Measurements from ENCODE around the gene FRMD1. TPM values are rescaled to one million over a fixed set of nuclear protein-coding genes. Genes with fewer than 3 reads are reported as not detected.

The FRMD1 gene
- total RNA-seq, 1 donor from 2014 or later: not detected

DNA sequence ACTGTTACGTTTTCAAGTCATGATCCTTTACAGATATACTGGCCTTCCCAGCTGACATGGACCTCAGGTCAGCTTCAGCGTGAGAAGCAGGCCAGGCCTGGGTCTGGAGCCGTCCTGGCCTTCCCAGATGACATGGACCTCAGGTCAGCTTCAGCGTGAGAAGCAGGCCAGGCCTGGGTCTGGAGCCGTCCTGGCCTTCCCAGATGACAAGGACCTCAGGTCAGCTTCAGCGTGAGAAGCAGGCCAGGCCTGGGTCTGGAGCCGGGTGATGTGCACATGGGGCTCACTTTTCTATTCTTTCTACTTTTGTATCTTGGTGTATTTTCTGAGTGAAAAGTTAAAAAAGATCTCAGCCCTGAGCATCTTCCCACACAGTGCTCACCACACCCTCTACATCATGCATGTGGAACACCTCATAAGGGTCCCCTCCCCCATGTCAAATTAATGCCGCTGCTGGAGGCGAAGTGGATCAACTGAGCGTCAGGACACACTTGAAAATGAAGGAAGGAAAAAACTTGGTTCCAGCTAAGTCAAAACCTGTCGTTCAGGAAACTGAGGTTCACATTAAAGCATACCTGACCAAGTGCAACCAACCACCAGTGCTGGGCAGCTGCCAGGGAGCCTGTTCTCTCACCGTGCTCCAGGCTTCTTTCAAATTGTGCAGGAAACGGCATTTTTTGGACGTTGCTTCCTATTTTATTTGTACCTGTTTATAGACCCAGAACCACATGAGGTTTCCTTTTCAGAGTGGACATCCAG lies 49.4 kb downstream of the FRMD1 start:
- intact Hi-C loops (cut with micrococcal nuclease): no loop called here

DNA sequence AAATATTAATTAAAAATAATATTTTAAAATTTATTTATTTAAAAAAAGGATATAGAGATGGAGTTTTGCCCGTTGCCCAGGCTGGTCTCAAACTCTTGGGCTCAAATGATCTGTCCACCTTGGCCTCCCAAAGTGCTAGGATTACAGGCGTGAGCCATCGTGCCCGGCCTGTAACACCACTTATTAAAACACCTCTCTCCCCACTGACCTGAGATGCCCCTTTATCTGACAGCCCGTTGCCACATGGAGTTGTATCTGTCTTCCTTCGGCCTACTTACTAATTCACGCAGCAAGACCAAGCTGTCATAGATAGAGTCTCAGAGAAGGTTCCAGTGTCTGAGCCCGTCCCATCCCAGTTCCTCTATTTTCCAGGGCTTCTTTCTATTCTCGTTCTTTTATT lies 50.8 kb downstream of the FRMD1 start:
- intact Hi-C loops (cut with micrococcal nuclease): no loop called here

DNA sequence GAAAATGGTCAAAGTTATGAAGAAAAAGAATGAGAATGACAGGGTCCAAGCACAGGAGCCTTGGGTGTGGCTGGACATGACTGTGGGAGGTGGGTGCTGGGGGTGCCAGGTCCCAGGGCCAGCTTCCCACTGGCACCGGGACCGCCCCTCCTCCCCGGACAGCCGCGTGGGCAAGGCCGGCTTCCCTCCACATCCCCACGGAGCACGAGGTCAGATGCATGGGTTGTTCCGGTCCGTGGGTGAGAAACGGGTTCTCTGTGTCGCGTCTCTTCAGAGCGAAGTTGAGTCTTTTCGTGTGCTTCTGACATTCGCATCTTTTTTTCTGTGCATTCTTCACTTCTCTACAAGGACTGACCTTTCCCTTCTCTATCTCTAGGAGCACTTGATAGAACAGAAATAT lies 51.5 kb downstream of the FRMD1 start:
- intact Hi-C loops (cut with micrococcal nuclease): no loop called here

DNA sequence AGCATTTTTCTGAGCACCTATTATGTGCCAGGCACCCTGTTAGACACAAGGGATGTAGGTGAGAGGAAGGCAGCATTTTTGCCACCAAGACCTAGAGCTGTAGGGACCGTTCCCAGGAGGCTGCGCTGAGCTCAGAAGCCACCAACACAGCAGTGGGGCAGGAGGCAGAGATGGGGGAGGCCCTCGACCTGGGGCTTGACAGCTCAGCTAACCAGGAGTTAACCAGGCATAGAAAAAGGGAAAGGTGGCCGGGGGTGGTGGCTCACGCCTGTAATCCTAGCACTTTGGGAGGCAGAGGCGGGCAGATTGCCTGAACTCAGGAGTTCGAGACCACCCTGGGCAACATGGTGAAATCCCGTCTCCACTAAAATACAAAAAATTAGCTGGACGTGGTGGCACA lies 52.1 kb downstream of the FRMD1 start:
- intact Hi-C loops (cut with micrococcal nuclease): no loop called here

DNA sequence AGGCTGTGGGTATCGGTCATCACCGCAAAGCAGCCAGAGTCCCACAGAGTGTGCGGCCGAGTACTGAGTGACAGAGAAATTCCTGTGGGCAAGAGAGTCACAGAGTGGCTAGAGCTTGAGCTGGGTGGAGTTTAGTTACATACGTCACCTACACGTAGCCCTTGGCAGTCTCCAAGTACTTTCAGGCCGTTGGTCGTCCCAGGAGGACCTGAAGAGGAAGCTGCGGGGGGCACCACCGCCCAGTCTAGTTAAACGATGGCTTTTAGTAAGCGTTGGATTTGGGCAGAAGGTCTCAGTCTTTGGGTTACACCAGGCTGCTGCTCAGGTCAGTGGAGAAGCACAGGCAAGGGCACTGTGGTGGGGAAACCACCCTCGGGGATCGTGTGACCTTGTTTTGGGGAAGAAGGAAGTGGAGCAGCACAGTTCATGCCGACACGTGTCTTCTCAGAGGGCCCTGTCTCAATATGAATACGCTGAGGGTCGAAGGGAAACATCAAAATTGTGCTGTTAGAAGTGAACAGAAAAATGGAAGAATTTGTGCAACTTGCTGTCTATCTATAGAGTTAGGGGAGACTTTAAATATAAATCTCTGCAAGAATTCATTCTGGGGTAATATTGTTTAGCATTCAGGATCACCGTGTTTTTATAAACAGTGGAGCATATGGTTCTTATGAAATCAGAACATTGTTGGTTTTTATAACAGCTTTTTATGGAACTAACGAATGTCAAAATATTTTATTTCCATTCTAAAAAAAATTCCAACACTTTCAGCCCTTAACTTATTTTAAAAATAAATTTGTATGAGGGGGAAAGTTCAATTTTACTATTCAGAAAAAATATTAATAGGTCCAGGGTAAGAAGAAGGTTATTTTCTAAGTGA lies 52.9 kb downstream of the FRMD1 start:
- intact Hi-C loops (cut with micrococcal nuclease): no loop called here

DNA sequence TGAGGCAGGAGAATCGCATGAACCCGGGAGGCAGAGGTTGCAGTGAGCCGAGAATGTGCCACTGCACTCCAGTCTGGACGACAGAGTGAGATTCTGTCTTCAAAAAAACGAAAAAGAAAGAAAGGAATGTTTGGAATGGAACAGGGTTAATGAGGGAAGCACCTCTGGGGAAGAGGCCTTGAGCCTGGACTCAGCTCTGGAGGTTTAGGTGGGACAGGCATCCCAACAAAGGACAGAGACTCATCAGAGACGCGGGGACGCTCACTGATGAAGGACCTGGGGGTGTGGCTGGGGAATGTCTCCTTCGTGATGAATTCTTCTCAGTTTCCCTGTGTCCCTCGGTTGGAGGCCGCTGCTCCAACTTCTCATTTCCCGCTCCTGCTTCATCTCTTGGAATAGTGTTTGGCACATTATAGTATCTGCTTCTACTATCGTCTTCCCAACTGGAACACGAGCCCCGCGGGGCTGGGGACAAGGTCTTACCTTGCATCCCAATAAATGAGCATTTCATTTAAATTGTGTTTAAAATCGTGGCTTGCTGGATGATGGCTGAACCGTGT lies 54.0 kb downstream of the FRMD1 start:
- intact Hi-C loops (cut with micrococcal nuclease): no loop called here

DNA sequence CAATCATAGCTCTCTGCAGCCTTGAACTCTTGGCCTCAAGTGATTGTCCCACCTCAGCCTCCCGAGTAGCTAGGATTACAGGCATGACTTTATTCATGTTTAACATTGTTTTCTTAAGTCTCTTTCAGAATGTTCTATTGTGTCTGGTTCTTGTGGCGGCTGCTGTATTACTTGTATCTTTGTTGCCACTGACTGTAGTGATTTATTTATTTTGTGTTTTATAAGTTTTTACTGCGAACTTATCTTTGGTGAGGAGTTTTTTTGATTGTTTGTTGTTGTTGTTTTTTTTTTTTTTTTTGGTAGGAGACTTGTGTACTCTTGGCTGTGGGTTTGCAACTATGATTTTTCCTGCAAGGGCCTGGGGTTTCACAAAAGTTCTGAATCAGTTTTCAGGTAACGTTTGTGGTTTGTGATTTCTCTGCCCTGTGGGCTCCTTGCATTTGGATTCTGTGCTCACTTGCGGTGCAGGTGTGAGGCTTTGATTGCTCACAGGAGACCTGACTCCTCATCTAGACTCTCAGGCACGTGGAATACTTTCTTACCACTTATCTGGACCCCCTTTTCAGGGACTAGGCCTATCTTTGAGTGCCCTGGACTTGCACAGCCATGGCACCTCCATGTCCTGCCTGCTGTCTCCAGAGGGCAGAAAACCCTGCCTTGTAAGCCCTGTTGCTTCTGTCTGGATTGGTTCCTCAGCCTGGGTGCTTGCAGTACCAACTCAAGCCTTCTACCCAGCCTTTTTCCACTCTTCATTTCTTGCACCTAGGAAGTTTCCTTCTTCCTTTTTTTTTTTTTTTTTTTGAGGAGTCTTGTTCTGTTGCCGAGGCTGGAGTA lies 56.3 kb downstream of the FRMD1 start:
- intact Hi-C loops (cut with micrococcal nuclease): no loop called here

DNA sequence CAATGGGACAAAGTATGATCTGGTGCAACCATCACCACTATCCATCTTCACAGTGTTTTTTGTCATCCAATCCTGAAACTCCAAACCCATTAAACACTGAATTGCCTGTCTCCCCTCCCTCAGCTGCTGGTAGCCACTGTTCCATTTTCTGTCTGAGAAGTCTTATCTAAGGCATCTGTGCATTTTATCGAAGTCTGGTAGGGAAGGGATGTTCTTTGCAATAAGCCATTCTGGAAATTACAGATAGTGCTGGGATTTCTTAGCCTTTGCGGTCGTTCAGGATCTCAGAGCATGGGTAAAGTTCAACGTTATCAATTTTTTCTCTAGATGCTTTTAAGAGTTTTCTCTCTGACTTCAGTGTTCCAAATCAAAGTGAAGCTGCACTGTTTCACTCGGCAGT lies 57.4 kb downstream of the FRMD1 start:
- intact Hi-C loops (cut with micrococcal nuclease): no loop called here

DNA sequence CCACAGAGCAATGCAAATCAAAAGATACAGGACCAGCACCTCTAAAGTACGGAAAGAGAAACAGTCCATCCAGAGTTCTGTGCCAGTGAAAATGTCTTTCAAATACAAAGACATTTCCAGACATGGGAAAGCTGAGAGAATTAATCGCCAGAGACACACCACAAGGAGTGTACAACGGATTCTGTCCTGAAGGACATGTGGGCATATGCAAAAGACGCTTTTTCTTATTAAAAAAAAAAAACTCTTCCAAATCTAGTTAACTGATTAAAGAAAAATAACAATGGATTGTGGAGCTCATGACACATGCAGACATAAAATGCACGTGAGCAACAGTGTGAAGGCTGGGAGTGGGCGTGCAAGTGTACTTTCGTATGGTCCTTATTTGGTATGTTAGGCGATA lies 58.8 kb downstream of the FRMD1 start:
- intact Hi-C loops (cut with micrococcal nuclease): no loop called here

DNA sequence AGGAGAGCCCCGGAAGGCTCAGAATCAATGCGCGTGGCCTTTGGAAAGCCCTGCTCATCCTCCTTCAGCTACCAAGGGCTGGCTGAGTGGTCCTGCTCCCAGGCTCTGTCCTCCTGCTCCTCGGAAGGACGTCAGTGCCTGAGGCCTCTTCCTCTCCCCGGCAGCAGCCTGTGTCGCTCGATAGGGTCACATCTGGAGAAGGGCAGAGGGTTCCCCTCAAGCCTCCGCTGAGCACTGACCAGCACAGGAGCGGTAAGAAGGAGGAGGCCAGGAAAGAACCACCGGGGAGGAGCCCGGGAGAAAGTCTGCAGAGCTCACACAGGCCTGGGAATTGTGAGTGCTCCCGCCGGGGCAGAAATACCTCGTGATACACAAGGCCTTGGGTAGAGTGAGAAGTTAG lies 60.3 kb downstream of the FRMD1 start:
- intact Hi-C loops (cut with micrococcal nuclease): no loop called here

DNA sequence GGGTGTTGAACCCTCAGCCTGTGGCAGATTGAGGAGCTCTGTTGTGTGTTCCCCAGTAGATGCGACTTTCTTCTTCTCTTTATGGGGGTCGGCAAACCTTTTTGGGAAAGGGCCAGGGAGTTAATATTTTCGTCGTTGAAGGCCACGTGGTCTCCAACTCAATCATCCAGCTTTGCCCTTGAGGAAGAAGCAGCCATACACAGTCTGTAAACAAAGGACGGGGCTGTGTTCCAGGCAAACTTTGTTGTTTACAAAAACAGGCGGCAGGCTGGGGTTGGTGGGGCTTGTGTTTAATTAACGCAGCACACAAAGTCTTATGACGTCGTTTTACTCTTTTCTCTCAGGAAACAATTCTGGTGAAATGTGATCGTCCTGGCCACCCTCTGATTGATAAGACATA lies 61.4 kb downstream of the FRMD1 start:
- intact Hi-C loops (cut with micrococcal nuclease): no loop called here

DNA sequence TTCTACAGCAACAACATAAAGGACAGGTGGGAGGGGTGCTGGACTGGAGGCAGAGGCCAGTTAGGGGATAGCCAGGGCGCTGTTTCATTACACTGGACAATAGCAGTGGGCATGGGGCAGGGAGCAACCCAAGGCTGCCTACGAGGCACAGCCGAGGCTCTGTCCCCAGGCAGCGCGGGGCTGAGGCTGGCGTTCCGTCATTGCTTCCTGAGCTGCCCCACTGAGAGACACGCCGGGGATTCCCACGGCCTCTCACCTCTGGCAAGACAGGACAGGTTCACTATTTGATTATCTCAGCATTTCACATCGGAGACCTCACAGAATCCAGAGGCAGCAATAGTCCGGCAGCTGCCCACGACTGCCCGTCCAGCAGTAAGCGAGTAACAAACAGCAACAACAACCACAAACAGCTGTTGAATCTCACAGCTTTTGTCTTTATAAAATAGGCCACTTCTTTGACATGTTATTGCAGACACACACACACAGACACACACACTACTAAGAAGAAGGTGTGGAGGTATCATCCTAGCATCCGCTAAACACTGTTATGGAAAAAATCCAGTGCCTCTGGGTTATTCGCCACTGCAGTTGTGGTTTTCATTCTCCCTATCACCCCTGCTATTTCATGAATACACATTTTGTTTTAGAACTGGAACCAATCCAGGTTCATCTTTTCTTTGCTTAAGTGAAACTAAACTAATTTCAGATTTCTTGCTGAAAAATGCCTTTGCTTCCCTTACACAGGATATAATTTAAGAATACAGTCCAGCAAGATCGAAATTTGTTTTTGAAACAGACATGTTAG lies 62.1 kb downstream of the FRMD1 start:
- intact Hi-C loops (cut with micrococcal nuclease): no loop called here

DNA sequence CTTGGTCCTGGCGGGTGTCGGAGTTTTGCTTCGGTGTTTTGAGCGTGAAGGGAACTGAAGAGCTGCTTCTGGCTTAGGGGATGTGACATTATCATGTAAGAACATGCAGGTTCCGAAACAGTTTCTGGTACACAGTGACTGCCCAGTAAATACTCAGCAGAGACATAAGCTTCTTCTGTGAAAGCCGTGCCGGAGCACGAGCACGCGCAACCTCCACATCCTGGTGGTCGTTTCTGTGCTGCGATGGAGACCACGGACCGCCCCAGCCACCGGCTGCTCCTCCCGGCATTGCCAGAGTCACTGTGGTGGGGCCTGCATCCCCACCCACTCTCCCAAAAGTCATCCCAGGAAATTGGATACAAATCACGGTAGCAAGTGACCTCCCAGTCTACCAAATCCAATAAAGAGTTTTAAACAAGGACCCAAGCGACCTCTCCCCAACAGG lies 62.8 kb downstream of the FRMD1 start:
- intact Hi-C loops (cut with micrococcal nuclease): no loop called here

DNA sequence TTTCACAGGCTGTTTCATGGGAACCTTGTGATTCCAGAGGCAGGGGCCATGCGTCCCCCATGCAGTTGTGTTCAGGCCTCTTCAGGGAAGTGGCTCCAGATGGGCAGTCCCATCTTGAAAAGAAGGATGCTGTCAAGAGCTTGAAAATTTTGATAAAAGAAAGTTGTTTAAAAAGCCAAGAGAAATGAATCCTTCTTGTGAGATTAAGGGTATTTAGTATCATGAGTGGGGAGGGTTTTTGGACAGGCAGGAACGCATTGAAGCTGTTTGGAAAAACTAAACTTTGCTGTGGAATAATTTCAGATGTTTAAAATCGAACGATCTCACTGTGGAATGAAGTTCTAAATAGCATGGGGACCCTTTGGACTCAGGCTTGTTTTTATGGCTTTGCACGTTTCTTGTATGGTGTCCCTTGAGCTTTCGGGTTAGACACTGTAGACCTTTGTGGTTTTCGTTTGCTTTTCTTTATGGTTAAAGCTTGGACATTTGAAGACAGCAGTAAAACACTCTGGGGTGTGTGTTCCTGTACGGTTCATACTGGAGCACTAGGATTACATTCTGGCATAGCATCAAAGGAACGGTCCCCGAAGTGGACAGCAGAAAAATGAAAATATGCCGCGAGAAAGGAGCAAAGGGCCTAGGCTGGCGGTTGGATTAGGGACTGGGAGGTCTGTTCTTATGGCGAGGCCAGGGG lies 63.4 kb downstream of the FRMD1 start:
- intact Hi-C loops (cut with micrococcal nuclease): no loop called here

DNA sequence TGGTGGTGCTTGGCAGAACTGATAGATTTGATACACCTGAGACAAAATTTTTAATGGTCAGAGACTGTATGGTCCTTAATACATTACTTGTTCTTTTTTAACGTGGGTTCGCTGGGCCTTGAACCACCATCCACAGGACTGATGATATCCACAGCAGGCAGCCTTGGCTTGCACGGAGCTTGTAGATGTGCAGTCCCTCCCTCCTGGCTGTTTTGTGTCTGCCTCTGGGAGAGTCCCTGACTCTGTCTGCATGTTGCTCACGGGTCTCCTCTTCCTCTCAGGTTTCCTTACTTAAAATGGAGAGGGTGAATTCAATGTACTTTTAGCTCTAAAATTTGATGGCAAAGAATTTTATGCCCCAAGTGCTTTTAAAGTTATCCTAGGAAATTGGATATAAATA lies 64.0 kb downstream of the FRMD1 start:
- intact Hi-C loops (cut with micrococcal nuclease): no loop called here

DNA sequence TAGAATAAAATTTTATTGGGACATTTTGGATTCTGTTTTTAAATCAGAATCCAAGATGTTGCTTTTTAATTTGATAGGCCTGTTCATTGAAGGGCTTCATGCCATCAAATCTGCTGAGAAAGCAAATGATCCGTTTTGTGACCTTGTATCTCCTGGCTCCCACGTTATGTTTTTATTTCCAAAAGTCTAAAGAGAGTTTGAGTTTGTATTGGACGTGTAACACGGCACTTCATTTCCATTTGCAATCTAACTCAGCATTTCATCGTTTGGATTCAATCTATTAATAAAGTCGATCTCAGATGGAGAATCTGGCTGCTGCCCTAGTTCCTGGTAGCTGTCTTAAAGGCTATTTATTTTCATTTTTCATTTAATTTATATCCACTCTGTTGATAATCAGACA lies 64.6 kb downstream of the FRMD1 start:
- intact Hi-C loops (cut with micrococcal nuclease): no loop called here

DNA sequence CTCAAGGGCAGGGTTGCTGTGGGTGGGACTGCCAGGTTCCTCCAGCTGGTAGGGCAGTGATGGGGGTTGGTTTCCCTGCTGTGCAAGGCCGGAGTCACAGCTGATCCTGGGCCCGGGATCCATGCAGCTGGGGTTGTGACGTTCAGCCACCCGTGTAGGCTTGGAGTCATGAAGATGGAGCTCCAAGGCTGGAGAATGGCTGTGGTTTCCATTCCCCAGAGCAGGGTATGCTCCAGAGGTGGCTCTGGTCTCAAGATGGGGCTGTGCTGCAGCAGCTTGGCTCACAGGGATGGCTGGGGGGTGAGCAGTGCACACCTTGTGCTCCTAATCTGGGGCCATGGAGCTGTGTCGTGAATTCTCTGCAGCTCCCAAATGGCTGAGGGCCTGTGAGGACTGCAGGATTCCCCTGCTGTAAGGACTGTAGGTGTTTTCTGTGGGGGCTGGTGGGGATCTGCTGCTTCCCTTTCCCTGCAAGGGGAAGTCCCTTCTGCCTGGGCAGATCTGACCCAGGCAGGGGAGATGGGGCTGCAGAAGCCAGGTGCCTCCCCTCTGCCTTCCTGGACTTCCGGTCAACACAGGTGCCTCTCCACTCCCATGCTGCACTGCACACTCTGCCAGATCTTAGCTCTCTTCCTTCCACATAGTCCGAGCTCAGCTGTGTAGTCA lies 65.6 kb downstream of the FRMD1 start:
- intact Hi-C loops (cut with micrococcal nuclease): no loop called here

DNA sequence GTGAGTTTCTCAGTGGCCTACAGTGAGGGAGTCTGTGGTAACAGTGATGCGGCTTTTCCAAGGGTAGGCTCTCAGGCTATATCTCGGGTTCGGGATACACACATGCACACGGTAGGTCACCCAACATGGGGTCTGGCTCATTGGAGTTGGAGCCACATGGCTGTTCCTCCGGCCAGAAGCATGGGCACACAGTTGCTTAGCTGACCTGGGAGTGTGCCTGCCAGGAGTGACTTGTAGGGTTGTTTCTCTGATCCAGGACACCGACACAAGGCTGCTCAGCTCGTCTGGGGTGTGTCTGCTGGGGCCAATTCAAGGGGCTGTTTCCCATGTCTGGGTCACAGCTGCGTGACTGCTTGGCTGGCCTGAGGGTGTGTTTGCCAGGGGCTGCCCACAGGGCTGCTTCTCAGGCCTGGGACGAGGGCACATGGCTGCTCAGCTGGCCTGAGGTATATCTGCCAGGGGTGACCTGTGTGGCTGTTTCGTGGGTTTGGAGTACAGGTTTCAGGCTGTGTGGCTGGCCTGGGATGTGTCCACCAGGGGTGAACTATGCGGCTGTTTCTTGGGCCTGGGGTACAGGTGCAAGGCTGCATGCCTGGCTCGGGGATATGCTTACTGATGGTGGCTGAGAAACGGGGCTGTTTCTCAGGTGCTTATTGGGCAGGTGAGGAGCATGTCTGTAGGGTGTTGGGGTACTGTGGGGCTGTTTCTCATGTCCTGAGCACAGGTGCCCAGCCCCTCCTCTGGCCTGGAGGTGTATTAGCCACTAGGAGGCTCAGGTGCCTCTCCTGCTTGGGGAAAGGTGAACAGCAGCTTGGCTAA lies 66.4 kb downstream of the FRMD1 start:
- intact Hi-C loops (cut with micrococcal nuclease): no loop called here

DNA sequence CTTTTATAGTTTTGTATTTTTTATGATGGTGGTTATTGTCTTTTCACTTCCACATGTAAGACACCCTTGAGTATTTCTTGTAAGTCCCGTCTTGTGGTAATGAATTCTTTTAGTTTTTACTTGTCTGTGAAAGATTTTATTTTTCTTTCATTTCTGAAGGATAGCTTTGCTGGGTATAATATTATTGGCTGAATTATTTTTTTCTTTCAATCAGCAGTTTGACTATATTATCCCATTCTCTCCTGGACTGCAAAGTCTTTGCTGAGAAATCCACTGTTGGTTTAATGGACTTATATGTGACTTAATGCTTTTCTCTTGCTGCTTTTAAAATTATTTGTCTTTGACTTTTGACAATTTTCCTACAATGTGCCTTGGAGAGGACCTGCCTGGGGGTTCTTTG lies 67.7 kb downstream of the FRMD1 start:
- intact Hi-C loops (cut with micrococcal nuclease): no loop called here

Measured in T-helper 2 cell treated with Interferon-gamma antibody and Interleukin-4, amounts not matched to agents 100 ng/mL and 5 ng/mL, for 36 hours (primary cell).